Fibroblast of lung (primary cell): ENCODE results near the gene ANKRD40CL.

ENCODE experiments used
- CTCF ChIP-seq, 2 donors: IDR thresholded peaks in 1 of 2; conservative IDR thresholded peaks in 1 of 2; 1 replicate in 1 of 2; 2 replicates in 1 of 2; pipeline ENCODE4 v1.5.1; 2011 to 2012; ENCODE audit warnings: low read length in 2 of 2, control low read depth in 1 of 2, inconsistent platforms in 1 of 2, low read depth in 1 of 2, mild to moderate bottlenecking in 1 of 2
- EZH2 ChIP-seq: IDR thresholded peaks from 2 replicates; pipeline ENCODE4 v1.5.1; 2012; ENCODE audit warnings: low read length, control low read depth, mild to moderate bottlenecking; ENCODE audit errors: missing control alignments

GRCh38 chr17:50807675-50808074 is 40.4 kb upstream of the ANKRD40CL start:
- no peak for TF ChIP-seq CTCF (conservative IDR thresholded peaks at IDR 0.05 in 1 of 2, IDR thresholded peaks at IDR 0.05 in 1 of 2; ENCODE audit: low read depth in 1 of 2, low read length in 2 of 2)
- TF ChIP-seq EZH2, result no peak
